CD4-positive, alpha-beta T cell treated with Interleukin-17A for 4 hours (primary cell): ENCODE data around the gene CLEC16A.
"Not testable (repeated sequence)": the region's sequence is repeated elsewhere in the genome, so short reads cannot be mapped to it uniquely, and the experiment has no call there.

Experiments used
- DNase-seq: peaks from one replicate; pipeline ENCODE4 v3.0.0-alpha.2; 2020; ENCODE audit warnings: mixed read lengths

CLEC16A gene

GRCh38 chr16:10926867-10927266 is 17.5 kb upstream of the CLEC16A start:
- DNase-seq: no peak

- DNase-seq: no peak
These were observed 16.8 kb upstream of the CLEC16A start for GRCh38 chr16:10927497-10928112.

- DNase-seq: not testable (repeated sequence)
These were observed 15.3 kb upstream of the CLEC16A start for GRCh38 chr16:10929097-10929496.

DNA sequence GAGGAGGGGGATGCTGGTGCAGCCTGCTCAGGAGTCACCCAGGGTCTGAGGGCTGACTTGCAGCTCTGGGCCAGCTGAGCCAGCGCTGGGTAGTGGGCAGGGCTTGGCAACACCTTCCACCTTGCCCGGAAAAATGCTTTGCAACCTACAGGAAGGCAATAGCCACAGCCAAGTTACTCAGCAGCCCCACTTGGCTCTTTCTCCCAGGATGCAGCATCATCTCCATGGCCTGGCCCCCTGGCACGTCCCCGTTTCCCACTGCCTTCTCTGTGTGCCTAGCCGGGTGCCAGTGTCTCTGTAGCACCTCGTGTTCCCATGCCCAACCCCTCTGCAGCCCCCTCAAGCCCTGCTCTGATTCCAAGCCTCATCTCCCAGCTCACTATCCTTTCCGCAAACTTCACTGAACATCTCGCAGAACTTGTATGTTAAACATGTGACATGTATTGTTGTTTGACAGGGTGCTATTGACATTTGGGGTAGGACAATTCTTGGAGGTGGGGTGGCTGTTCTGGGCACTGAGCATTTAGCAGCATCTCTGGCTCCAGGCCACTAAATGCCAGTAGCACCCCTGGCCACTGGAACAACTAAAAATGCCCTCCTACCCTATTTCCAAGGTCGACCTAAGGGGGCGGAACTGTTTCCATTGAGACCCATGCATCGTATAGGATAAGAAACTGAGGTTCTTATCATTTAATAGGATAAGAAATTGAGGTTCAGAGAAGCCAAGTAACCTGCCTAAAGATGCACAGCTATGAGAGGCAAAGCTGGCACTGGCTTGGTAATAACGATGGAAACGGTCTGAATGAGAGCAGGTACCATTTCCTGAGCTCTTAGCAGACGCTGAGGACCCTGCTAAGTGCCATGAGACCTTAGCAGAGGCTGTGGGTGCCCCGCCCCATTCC is 14.3 kb upstream of the CLEC16A start:
- no peak for DNase-seq

GRCh38 chr16:10930755-10931093 is 13.6 kb upstream of the CLEC16A start:
- DNase-seq: no peak

- no peak for DNase-seq
These were observed 13.2 kb upstream of the CLEC16A start for GRCh38 chr16:10931134-10931533.

DNA sequence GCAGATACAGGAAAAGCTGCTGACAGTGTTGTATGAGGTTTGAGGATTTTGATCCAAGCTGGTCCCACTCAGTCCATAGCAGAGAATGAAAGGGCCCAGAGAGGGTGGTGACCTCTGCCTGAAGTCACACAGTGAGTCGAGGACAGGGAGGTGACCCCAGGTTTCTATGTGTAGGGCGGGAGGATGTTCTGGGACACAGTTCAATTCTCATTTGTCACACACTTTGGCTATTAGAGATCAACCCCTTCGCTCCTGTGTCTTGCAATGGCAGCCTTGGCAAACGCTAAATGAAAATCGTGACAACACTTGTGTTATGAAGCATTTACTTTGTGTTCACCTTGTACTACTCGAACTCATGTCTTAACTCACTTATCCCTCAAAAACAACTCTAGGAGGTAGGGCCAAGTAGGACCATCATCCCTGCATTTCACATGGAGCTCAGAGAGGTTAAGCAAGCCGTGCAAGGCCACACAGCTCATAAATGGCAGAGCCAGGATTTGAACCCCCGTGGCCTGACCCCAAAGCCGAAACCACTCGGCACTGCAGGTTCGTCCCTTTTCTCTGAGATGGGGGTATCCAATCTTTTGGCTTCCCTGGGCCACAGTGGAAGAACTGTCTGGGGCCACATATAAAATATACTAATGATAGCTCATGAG is 12.3 kb upstream of the CLEC16A start:
- DNase-seq: no peak

- DNase-seq: no peak
These were observed 11.2 kb upstream of the CLEC16A start for GRCh38 chr16:10932959-10933710.

- no peak for DNase-seq
These were observed 10.5 kb upstream of the CLEC16A start for GRCh38 chr16:10933865-10934264.

DNA sequence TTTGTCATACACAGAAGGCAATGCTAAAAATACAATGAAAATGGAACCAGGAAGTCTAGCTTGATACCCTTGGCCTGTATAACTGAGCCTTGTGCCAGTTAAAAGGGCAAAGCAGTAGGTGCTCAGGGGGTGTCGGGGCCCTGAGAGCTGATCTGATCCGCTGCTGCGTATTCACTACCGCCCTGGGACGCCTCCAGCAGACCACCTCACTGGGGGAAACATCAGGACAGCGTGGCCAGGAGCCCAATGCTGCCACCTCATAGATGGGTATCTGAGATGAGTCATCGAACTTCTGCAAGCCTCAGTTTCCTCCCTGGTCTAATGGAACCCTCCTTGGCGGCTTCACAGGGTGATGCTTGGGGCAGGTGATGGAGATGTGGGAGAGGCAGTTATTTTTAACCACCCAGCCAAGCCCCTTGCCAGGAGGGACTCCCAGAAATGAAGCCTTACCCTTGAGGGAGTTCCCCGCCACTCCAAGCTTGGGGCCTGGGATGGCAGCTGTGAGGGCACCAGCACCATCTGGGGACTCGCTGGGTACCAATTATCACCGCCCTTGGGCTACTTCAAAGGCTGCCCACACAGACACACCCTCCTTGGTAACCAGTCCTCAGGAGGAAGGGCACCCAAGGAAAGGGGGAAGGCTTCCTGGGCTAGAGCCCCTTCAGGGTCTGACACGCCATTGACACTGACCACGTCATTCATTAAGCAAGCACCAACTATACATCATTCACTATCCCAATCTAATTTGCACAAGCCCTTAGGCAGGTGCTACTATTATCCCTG is 9.8 kb upstream of the CLEC16A start:
- no peak for DNase-seq

DNA sequence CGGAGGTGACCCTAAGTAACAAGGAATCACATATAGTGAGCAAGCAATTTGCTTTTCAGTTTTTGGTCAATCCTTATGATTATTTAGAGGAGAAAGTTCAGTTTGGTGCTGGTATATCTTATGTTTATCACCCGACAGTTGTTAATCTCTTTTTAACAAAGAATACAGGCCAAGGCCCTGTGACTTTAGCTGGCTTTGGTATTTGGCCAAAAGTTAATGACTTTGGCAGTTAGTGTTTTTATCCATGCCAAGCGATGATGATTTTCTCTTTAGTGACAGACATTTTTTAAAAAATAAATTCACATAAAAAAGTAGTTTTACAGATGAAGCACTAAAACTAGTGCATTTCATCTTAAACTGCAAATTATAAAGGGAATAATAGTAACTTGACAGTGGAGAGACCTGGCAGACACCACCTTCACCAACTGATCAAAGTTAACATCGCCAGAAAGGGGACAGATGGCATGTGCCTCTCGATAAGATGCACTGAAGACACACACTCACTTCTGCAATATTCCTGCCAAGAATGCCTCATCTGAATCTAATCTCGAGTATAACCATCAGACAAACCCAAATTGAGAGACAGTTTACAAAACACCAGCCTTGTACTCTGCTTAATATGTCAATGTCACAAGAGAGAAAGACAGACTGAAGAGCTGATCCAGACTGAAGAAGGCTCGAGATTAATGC is 9.0 kb upstream of the CLEC16A start:
- no peak for DNase-seq

- no peak for DNase-seq
These were observed 7.9 kb upstream of the CLEC16A start for GRCh38 chr16:10936272-10936984.

- DNase-seq: peak; percentile 26
These were observed 7.1 kb upstream of the CLEC16A start for GRCh38 chr16:10937068-10937859.

GRCh38 chr16:10938321-10938720 is 6.0 kb upstream of the CLEC16A start:
- DNase-seq: peak; percentile 53

DNA sequence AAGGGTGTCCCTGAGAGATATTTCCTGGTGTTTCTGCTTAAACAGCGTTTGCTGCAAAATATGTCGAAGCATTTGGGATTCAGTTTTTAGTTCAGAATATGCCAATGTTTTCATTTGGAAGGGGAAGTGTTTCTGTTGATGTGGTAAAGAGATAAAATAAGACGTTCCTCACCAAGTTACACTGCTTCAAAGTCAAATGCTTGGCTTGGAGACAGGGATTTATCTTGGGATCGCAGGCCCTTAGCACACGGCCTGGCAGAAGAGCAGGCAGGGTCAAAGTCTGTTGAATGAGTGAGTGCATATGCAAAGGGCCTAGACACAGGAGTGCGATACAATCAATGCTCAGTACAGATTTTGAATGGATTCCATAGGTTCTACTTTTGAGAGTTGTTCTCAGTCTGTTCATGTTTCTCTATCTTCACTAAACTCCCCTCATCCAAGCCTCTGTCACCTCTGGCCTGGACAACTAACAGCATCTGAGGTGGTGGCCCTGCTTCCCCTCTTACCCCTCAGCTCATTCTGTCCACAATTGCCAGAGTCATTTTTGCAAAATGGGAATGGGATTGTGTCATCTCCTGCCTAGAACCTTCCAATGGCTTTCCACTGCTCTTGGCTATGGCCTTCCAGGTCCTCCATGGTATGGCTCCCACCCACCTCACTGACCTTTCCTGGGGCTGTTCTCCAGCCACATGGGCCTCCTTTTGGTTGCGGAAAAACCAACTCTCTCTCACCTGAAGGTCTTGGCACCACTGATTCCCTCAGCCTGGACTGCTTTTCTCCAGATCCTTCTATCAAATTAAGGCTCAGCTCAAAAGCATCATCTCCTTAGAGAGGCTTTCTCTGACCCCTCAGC is 5.3 kb upstream of the CLEC16A start:
- DNase-seq: no peak

DNA sequence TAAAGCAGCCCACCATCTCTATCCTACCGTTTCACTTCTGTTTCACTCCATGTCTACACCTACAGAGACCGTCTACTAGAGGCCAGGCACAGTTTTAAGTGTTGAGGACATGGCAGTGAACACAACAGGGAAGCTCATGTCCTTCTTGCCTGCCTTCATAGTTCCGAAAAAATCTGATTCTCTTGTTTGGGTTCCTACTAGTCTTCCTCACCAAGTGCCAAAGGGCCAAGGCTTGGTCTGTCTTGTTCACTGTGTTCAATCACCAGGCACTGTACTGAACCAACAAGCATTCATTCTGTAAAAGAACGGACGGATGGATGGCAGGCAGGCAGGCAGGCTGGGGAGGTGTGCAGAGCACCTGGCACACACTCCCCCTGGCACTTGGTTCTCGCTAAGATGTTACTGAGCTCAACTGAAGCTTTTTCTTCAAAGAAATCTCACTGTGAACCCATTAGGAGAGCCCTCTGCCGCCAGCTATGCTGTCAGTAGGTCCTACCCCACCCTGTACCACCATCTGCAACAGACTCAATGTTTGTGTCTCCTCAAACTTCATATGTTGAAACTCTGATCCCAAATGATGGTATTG is 4.6 kb upstream of the CLEC16A start:
- no peak for DNase-seq

DNA sequence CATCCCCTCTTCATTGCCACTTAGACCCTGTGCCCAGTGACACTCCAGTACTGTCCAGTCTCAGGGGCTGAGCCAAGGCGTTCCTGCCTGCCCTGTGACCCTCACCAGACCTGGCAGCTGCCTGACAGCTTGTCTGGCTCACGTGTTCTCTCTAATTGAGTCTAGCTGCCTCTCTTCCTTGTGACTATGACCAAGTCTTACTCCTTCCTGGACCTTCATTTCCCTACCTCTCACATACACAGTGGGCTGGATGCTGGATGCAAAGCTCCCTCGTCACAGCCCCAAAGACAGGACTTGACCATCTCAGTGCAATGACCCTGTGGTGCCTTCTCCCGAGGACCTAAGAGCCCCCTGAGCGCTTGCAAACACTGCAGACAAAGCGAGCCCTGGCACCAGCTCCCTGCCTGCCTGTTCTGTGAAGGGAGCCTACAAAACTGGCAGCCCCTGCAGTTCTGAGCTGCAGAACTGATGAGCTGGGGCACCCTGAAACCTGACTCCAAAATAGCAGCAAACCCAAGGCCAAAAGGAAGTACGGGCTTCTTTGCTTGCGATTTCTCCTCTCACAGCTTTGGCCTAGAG is 3.8 kb upstream of the CLEC16A start:
- no peak for DNase-seq
